ENCODE results near the gene SGCE. TPM values are rescaled to one million over a fixed set of nuclear protein-coding genes. Genes with fewer than 3 reads are reported as not detected.
"Not testable (repeated sequence)": the region's sequence is repeated elsewhere in the genome, so short reads cannot be mapped to it uniquely, and the experiment has no call there.

SGCE gene, protein sequence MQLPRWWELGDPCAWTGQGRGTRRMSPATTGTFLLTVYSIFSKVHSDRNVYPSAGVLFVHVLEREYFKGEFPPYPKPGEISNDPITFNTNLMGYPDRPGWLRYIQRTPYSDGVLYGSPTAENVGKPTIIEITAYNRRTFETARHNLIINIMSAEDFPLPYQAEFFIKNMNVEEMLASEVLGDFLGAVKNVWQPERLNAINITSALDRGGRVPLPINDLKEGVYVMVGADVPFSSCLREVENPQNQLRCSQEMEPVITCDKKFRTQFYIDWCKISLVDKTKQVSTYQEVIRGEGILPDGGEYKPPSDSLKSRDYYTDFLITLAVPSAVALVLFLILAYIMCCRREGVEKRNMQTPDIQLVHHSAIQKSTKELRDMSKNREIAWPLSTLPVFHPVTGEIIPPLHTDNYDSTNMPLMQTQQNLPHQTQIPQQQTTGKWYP
- total RNA-seq (150 TPM), polyA plus RNA-seq (ENCODE audit: insufficient read depth in 1 of 8, insufficient read length in 8 of 8, low replicate concordance in 1 of 8) (100 to 1,000 TPM; 125 to 162 (median 140) TPM)
- long read RNA-seq, donor 1, transcript SGCE-299 (11 exons, 1,614 nt): major isoform, 16 of 29 reads
- long read RNA-seq, donor 1, transcript SGCE-207 (10 exons, 1,672 nt): minor isoform, 5 of 29 reads
- long read RNA-seq, donor 1, partial matches to known transcripts: 0 of 29 reads
- long read RNA-seq, donor 1, other reads (novel, unspliced or antisense): 0 of 29 reads
- long read RNA-seq, donor 2, partial matches to known transcripts: 0 of 29 reads
- long read RNA-seq, donor 2, other reads (novel, unspliced or antisense): 27 of 29 reads
- long read RNA-seq, donor 3, transcript SGCE-207 (10 exons, 1,672 nt): minor isoform, 8 of 808 reads
- long read RNA-seq, donor 3, transcript SGCE-299 (11 exons, 1,614 nt): major isoform, 42 of 808 reads
- long read RNA-seq, donor 3, partial matches to known transcripts: 597 of 808 reads
- long read RNA-seq, donor 3, other reads (novel, unspliced or antisense): 150 of 808 reads
- long read RNA-seq, donor 4, transcript SGCE-299 (11 exons, 1,614 nt): major isoform, 10 of 395 reads
- long read RNA-seq, donor 4, partial matches to known transcripts: 46 of 395 reads
- long read RNA-seq, donor 4, other reads (novel, unspliced or antisense): 329 of 395 reads
- long read RNA-seq, donor 5, transcript SGCE-265 (5 exons, 2,607 nt): minor isoform, 5 of 247 reads
- long read RNA-seq, donor 5, transcript SGCE-207 (10 exons, 1,672 nt): minor isoform, 18 of 247 reads
- long read RNA-seq, donor 5, transcript SGCE-210 (3 exons, 453 nt): minor isoform, 8 of 247 reads
- long read RNA-seq, donor 5, transcript SGCE-299 (11 exons, 1,614 nt): major isoform, 88 of 247 reads
- long read RNA-seq, donor 5, partial matches to known transcripts: 110 of 247 reads
- long read RNA-seq, donor 5, other reads (novel, unspliced or antisense): 5 of 247 reads
- long read RNA-seq, donor 6, transcript SGCE-299 (11 exons, 1,614 nt): major isoform, 30 of 735 reads
- long read RNA-seq, donor 6, transcript SGCE-207 (10 exons, 1,672 nt): minor isoform, 9 of 735 reads
- long read RNA-seq, donor 6, transcript SGCE-210 (3 exons, 453 nt): minor isoform, 9 of 735 reads
- long read RNA-seq, donor 6, partial matches to known transcripts: 511 of 735 reads
- long read RNA-seq, donor 6, other reads (novel, unspliced or antisense): 159 of 735 reads
- long read RNA-seq, donor 7, transcript SGCE-299 (11 exons, 1,614 nt): major isoform, 29 of 530 reads
- long read RNA-seq, donor 7, transcript SGCE-207 (10 exons, 1,672 nt): minor isoform, 5 of 530 reads
- long read RNA-seq, donor 7, transcript SGCE-210 (3 exons, 453 nt): minor isoform, 6 of 530 reads
- long read RNA-seq, donor 7, partial matches to known transcripts: 12 of 530 reads
- long read RNA-seq, donor 7, other reads (novel, unspliced or antisense): 471 of 530 reads
- long read RNA-seq, donor 8, transcript SGCE-210 (3 exons, 453 nt): minor isoform, 11 of 46 reads
- long read RNA-seq, donor 8, transcript SGCE-207 (10 exons, 1,672 nt): minor isoform, 9 of 46 reads
- long read RNA-seq, donor 8, transcript SGCE-299 (11 exons, 1,614 nt): major isoform, 17 of 46 reads
- long read RNA-seq, donor 8, partial matches to known transcripts: 0 of 46 reads
- long read RNA-seq, donor 8, other reads (novel, unspliced or antisense): 0 of 46 reads
- long read RNA-seq, donor 9, transcript SGCE-210 (3 exons, 453 nt): minor isoform, 5 of 713 reads
- long read RNA-seq, donor 9, transcript SGCE-299 (11 exons, 1,614 nt): major isoform, 22 of 713 reads
- long read RNA-seq, donor 9, transcript SGCE-207 (10 exons, 1,672 nt): minor isoform, 8 of 713 reads
- long read RNA-seq, donor 9, partial matches to known transcripts: 550 of 713 reads
- long read RNA-seq, donor 9, other reads (novel, unspliced or antisense): 125 of 713 reads
- long read RNA-seq, donor 10, transcript SGCE-210 (3 exons, 453 nt): minor isoform, 16 of 168 reads
- long read RNA-seq, donor 10, transcript SGCE-299 (11 exons, 1,614 nt): major isoform, 32 of 168 reads
- long read RNA-seq, donor 10, transcript SGCE-207 (10 exons, 1,672 nt): minor isoform, 8 of 168 reads
- long read RNA-seq, donor 10, partial matches to known transcripts: 108 of 168 reads
- long read RNA-seq, donor 10, other reads (novel, unspliced or antisense): 0 of 168 reads
- long read RNA-seq, donor 11, transcript SGCE-207 (10 exons, 1,672 nt): minor isoform, 6 of 600 reads
- long read RNA-seq, donor 11, transcript SGCE-299 (11 exons, 1,614 nt): major isoform, 22 of 600 reads
- long read RNA-seq, donor 11, partial matches to known transcripts: 17 of 600 reads
- long read RNA-seq, donor 11, other reads (novel, unspliced or antisense): 547 of 600 reads

DNA sequence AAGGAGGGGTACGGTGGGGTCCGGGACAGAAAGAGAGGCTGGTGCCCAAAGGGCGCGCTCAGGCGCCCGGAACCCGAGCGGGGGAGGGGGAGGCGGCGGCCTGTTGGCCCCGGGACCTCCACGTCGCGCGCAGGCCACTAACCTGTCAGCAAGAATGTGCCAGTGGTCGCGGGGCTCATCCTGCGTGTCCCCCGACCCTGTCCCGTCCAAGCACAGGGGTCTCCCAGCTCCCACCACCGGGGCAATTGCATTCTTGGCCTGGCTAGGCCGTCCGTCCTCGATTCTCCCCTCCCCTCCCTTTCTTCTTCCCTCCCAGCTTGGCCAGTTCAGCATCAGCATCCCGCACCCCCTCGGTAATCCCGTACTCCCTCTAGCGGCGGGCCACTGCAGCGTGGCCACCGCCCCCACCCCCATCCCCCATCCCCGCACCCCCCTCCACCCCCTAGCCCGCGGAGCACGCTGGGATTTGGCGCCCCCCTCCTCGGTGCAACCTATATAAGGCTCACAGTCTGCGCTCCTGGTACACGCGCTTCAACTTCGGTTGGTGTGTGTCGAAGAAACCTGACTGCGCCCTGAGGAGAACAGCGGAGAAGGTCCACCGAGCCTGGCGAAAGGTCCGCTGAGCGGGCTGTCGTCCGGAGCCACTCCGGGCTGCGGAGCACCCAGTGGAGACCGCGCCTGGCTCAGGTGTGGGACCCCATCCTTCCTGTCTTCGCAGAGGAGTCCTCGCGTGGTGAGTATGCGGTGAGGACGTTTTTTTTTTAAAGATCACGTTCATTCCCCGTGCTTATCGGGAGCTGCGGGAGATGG lies at the start of gene SGCE:
Gene SGCE, minus strand, starts transcription at position 286 of the 810 bp plus-strand sequence. Its CDS starts 35 bp downstream, at position 251.
- Histone ChIP-seq H3K36me3 (ENCODE audit: control insufficient read depth, insufficient read depth, low read length) (peaks cover 2% of the 10 kb centered on the region), H3K4me3 (ENCODE audit: low read length) (peak within 1 kb of the TSS; percentile 71), H3K9me3 (replicated peaks; ENCODE audit: control insufficient read depth, low read depth, low read length) (peaks cover 2% of the 10 kb centered on the region), H3K27me3 (ENCODE audit: control insufficient read depth, insufficient read depth, low read length) (no peaks in the 10 kb centered on the region), H3K4me1 (ENCODE audit: control insufficient read depth, insufficient read depth, low read length) (peaks cover 4% of the 10 kb centered on the region), H3K27ac (ENCODE audit: low read length) (peak within 1 kb of the TSS; percentile 94)
- peak; percentile 94 for DNase-seq
- WGBS (ENCODE audit: insufficient coverage): 29% methylated on average over 49 of the region's 63 CpGs

DNA sequence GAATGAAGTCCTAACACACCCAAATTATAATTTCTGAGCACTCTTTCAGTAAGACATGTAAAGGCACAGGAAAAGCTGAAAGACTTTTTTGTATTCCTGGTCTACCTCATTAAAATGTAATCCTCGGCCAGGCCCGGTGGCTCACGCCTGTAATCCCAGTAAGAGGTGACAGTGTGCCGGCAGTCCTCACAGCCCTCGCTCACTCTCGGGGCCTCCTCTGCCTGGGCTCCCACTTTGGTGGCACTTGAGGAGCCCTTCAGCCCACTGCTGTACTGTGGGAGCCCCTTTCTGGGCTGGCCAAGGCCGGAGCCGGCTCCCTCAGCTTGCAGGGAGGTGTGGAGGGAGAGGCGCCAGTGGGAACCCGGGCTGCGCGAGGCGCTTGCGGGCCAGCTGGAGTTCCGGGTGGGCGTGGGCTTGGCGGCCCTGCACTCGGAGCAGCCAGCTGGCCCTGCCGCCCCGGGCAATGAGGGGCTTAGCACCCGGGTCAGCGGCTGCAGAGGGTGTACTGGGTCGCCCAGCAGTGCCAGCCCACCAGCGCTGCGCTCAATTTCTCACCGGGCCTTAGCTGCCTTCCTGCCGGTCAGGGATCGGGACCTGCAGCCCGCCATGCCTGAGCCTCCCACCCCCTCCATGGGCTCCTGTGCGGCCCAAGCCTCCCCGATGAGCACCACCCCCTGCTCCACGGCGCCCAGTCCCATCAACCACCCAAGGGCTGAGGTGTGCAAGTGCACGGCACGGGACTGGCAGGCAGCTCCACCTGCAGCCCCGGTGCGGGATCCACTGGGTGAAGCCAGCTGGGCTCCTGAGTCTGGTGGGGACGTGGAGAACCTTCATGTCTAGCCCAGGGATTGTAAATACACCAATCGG lies 49.5 kb upstream of the SGCE start:
- not testable (repeated sequence) for H3K27me3 ChIP-seq (ENCODE audit: control insufficient read depth, insufficient read depth, low read length); H3K27ac ChIP-seq (ENCODE audit: low read length); H3K36me3 ChIP-seq (ENCODE audit: control insufficient read depth, insufficient read depth, low read length); DNase-seq; H3K9me3 ChIP-seq (replicated peaks; ENCODE audit: control insufficient read depth, low read depth, low read length); H3K4me3 ChIP-seq (ENCODE audit: low read length); H3K4me1 ChIP-seq (ENCODE audit: control insufficient read depth, insufficient read depth, low read length)
- WGBS (ENCODE audit: insufficient coverage): 97% methylated on average over 25 of the region's 39 CpGs

DNA sequence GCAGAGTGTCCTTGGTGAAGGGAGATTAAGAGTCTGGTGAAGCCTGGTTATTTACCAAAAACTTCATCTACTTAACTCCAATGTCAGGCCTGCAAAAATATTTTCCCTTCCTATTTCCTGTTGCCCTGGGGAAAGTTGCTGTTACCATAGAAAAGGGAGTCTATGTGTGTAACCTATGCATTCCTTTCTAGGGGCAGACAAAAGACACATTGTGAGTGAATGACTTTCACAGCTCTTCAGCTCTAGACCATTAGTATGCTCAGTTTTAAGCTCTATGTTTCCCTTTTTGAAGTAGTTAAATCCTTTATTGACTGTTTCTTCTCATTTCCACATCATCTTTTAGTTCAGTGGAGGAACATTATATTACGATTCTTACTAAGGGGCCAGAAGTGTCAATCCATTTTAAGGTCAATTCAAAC lies 45.6 kb upstream of the SGCE start:
- no peak overlapping the region for H3K4me3 ChIP-seq (ENCODE audit: low read length)
- DNase-seq: peak; percentile 78
- peak overlapping the region; percentile 29 for H3K27ac ChIP-seq (ENCODE audit: low read length)
- no CpG with 5 or more reads among the region's 1 CpG for WGBS (ENCODE audit: insufficient coverage)
- H3K9me3 ChIP-seq (replicated peaks; ENCODE audit: control insufficient read depth, low read depth, low read length): peaks cover 2% of the 10 kb centered on the region
- no peaks in the 10 kb centered on the region for H3K36me3 ChIP-seq (ENCODE audit: control insufficient read depth, insufficient read depth, low read length)
- peaks cover 5% of the 10 kb centered on the region for H3K4me1 ChIP-seq (ENCODE audit: control insufficient read depth, insufficient read depth, low read length)
- no peaks in the 10 kb centered on the region for H3K27me3 ChIP-seq (ENCODE audit: control insufficient read depth, insufficient read depth, low read length)

DNA sequence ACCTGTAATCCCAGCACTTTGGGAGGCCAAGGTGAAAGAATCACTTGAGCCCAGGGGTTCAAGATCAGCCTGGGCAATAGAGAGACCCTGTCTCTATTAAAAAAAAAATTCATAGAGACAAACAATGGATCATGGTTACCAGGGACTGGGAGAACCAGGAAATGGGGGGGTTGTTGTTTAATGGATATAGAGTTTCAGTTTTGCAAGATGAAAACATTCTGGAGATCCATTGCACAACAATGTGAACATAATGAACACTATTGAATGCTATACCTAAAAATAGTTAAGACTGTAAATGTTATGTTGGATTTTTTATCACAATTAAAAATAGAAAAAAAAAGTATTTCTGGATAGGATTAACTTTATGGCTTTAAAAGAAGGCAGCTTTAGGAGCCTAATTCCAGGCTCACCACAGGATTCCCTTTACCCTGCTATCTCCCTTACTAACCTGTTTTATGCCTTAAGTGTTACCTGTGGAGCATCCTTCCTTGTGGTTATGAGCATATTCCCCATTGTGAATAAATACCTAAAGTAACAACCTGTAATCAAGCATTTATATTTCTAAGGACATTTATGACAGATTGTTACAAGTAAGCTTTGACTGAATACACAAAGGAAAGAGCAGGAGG lies 45.1 kb upstream of the SGCE start:
- Histone ChIP-seq H3K27ac (ENCODE audit: low read length) (peak overlapping the region; percentile 29), H3K9me3 (replicated peaks; ENCODE audit: control insufficient read depth, low read depth, low read length) (peaks cover 2% of the 10 kb centered on the region), H3K4me3 (ENCODE audit: low read length) (no peak overlapping the region), H3K4me1 (ENCODE audit: control insufficient read depth, insufficient read depth, low read length) (peaks cover 5% of the 10 kb centered on the region), H3K36me3 (ENCODE audit: control insufficient read depth, insufficient read depth, low read length) (no peaks in the 10 kb centered on the region), H3K27me3 (ENCODE audit: control insufficient read depth, insufficient read depth, low read length) (no peaks in the 10 kb centered on the region)
- DNase-seq: no peak

DNA sequence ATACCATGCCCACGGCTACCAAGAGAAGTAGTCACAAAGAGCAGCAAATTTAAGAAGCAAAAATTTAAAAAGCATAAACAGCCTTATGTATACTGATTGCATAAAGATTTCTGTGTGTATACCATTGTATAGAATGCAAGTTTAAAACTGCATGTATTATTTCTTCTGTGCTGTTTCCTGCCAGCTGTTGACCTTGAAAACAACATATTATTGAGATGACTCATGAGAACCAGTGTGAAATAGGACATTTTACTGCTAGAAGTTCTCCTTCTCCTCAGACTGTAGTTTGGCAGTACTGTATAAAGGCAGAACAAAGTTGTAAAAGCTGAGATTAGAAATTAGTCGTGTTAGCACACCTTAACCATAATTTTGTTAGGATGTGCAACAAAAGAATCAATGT lies 42.3 kb upstream of the SGCE start:
- Histone ChIP-seq H3K27ac (ENCODE audit: low read length) (peak overlapping the region; percentile 79), H3K4me3 (ENCODE audit: low read length) (no peak overlapping the region), H3K9me3 (replicated peaks; ENCODE audit: control insufficient read depth, low read depth, low read length) (peaks cover 2% of the 10 kb centered on the region), H3K27me3 (ENCODE audit: control insufficient read depth, insufficient read depth, low read length) (no peaks in the 10 kb centered on the region), H3K4me1 (ENCODE audit: control insufficient read depth, insufficient read depth, low read length) (peaks cover 5% of the 10 kb centered on the region), H3K36me3 (ENCODE audit: control insufficient read depth, insufficient read depth, low read length) (no peaks in the 10 kb centered on the region)
- peak; percentile 89 for DNase-seq
- no CpG with 5 or more reads among the region's 2 CpGs for WGBS (ENCODE audit: insufficient coverage)

DNA sequence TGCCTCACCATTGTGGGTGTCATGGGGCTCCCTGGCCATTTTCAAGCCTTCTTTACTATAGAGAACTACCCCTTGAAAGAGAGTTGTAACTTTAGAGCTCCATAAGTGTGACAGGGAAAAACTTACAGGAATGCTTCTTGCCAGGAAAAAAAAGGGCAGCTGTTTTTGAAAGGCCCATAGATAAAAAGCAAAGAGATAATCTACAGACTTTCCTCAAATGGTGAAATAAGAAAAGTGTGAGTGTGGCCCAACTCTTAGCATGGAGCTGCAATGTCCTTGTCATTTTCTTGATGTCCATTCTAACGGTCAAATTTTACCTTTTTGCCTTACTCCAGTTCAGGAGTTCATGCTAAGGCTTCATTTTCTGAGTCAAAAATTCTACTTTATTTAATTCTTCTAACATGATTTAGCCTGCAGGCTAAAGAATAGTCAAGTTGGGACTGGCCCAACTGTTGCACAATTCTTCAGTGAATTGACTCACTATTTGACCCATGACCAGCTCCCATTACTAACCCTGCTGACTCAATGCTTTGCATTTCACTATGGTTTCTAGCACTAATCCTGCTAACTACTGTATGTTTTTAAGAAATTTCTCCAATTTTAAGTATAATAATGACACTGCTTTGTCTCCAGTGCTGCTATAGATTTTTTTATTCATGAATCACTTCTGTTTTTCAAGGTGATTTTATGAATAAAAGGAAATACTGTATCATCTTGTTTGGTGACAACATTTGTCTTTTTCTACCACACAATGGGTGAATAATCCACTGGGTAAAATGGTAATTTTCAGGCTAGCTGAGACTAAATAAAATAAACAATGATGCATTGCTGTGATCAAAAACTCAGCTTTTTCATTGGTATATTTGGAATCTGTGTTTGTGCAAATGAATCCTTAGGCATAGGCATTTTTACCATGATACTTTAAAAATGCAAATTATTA lies 41.4 kb upstream of the SGCE start:
- H3K4me1 ChIP-seq (ENCODE audit: control insufficient read depth, insufficient read depth, low read length): peaks cover 3% of the 10 kb centered on the region
- H3K36me3 ChIP-seq (ENCODE audit: control insufficient read depth, insufficient read depth, low read length): no peaks in the 10 kb centered on the region
- H3K4me3 ChIP-seq (ENCODE audit: low read length): no peak overlapping the region
- H3K9me3 ChIP-seq (replicated peaks; ENCODE audit: control insufficient read depth, low read depth, low read length): peaks cover 2% of the 10 kb centered on the region
- peak; percentile 90 for DNase-seq
- H3K27me3 ChIP-seq (ENCODE audit: control insufficient read depth, insufficient read depth, low read length): no peaks in the 10 kb centered on the region
- WGBS (ENCODE audit: insufficient coverage): 38% methylated on average over 1 of the region's 1 CpG
- H3K27ac ChIP-seq (ENCODE audit: low read length): peak overlapping the region; percentile 62

Measured in muscle of leg (tissue), 16 donors.